Glutamatergic neuron (in vitro differentiated cells): ENCODE results near the gene SNTA1. TPM values are rescaled to one million over a fixed set of nuclear protein-coding genes. Genes with fewer than 3 reads are reported as not detected.
A peak's percentile ranks its signal among the peaks of the same experiment; 100 is the strongest.
"Not testable (repeated sequence)": the region's sequence is repeated elsewhere in the genome, so short reads cannot be mapped to it uniquely, and the experiment has no call there.

Experiments
- DNase-seq: peaks from one replicate; pipeline ENCODE4 v3.0.0; 2022
- H3K27ac Mint-ChIP-seq: one replicate; pipeline ENCODE4 v1.8.0; 2020; ENCODE audit warnings: mild to moderate bottlenecking, mixed read lengths, inconsistent platforms; ENCODE audit not compliant: unreplicated experiment
- H3K27me3 Mint-ChIP-seq: one replicate; pipeline ENCODE4 v1.8.0; 2020; ENCODE audit warnings: mild to moderate bottlenecking, moderate library complexity, mixed read lengths, inconsistent platforms; ENCODE audit not compliant: unreplicated experiment
- H3K36me3 Mint-ChIP-seq: one replicate; pipeline ENCODE4 v1.8.0; 2020; ENCODE audit warnings: mild to moderate bottlenecking, mixed read lengths, inconsistent platforms; ENCODE audit not compliant: unreplicated experiment
- H3K4me1 Mint-ChIP-seq: one replicate; pipeline ENCODE4 v1.8.0; 2020; ENCODE audit warnings: mild to moderate bottlenecking, low read depth, mixed read lengths, inconsistent platforms; ENCODE audit not compliant: unreplicated experiment
- H3K4me3 Mint-ChIP-seq: one replicate; pipeline ENCODE4 v1.8.0; 2020; ENCODE audit warnings: mild to moderate bottlenecking, mixed read lengths, inconsistent platforms; ENCODE audit not compliant: unreplicated experiment
- H3K9me3 Mint-ChIP-seq: one replicate; pipeline ENCODE4 v1.8.0; 2020; ENCODE audit warnings: mild to moderate bottlenecking, moderate library complexity, mixed read lengths, inconsistent platforms; ENCODE audit not compliant: unreplicated experiment
- total RNA-seq: library from RNA; stranded (reverse); fragmentation: NEBNext Ultra II Directional; extraction: Animal tissue kit (Norgen Biotek cat#: 25700); gene quantifications from one replicate; pipeline ENCODE4 v1.2.1, GENCODE V29; 2021; ENCODE audit not compliant: unreplicated experiment
- TF ChIP-seq, protein P1 (sequence below): fragments of 200-600 bp; sonication (generic); IDR thresholded peaks from one replicate; pipeline ENCODE4 v1.5.0; 2021; ENCODE audit not compliant: partially characterized antibody, unreplicated experiment

The SNTA1 gene
- total RNA-seq, 1 donor from 2014 or later, result 4.5 TPM

DNA sequence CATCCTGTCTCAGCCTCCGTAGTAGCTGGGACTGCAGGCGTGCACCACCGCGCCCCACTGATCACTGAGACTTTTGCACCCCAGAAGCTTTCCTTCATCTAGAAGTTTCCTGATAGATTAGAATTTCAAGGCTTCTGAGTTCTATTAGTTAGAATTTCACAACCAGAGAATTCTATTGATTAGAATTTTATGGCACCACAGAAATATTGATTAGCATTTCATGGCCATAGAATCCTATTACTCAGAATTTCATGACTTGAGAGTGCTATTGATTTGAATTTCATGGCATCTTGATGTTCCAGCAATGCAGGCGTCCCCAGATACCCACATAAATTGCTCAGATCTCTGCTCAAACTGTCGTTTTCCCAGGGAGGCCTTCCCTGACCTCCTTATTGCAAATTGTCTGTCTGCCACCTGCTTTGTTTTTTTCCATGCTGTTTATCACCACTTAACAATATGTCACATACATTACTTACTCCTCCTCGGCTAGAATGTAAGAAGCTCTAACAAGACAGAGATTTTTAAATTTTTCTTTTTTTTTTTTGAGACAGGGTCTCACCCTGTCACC is 29.4 kb upstream of the SNTA1 start:
- no peak for DNase-seq
- peaks cover 10% of the 10 kb centered on the region for H3K9me3 Mint-ChIP-seq
- peak overlapping the region; percentile 74 for H3K4me3 Mint-ChIP-seq
- H3K27ac Mint-ChIP-seq, result peak overlapping the region; percentile 88
- TF ChIP-seq, protein P1, sequence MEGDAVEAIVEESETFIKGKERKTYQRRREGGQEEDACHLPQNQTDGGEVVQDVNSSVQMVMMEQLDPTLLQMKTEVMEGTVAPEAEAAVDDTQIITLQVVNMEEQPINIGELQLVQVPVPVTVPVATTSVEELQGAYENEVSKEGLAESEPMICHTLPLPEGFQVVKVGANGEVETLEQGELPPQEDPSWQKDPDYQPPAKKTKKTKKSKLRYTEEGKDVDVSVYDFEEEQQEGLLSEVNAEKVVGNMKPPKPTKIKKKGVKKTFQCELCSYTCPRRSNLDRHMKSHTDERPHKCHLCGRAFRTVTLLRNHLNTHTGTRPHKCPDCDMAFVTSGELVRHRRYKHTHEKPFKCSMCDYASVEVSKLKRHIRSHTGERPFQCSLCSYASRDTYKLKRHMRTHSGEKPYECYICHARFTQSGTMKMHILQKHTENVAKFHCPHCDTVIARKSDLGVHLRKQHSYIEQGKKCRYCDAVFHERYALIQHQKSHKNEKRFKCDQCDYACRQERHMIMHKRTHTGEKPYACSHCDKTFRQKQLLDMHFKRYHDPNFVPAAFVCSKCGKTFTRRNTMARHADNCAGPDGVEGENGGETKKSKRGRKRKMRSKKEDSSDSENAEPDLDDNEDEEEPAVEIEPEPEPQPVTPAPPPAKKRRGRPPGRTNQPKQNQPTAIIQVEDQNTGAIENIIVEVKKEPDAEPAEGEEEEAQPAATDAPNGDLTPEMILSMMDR, result no peak
- peaks cover 35% of the 10 kb centered on the region for H3K4me1 Mint-ChIP-seq
- no peaks in the 10 kb centered on the region for H3K36me3 Mint-ChIP-seq
- H3K27me3 Mint-ChIP-seq, result peaks cover 8% of the 10 kb centered on the region

DNA sequence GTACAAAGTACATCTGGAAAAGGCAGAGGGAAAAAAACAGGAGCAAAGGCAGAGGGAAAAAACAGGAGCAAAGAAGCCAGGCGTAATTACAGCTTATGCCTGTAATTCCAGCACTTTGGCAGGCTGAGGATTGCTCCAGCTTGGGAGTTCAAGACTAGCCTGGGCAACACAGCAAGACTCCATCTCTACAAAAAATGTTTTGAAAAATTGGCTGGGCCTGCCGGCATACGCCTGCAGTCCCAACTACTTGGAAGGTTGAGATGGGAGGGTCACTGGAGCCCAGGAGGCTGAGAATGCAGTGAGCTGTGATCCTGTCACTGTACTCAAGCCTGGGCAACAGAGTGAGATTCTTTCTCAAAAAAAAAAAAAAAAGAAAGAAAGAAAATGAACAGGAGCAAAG is 27.3 kb upstream of the SNTA1 start:
- TF ChIP-seq, protein P1, result no peak
- Mint-ChIP-seq H3K4me1 (peaks cover 26% of the 10 kb centered on the region), H3K27me3 (peaks cover 8% of the 10 kb centered on the region), H3K9me3 (peaks cover 11% of the 10 kb centered on the region), H3K4me3 (no peak overlapping the region), H3K36me3 (no peaks in the 10 kb centered on the region), H3K27ac (no peak overlapping the region)
- no peak for DNase-seq

DNA sequence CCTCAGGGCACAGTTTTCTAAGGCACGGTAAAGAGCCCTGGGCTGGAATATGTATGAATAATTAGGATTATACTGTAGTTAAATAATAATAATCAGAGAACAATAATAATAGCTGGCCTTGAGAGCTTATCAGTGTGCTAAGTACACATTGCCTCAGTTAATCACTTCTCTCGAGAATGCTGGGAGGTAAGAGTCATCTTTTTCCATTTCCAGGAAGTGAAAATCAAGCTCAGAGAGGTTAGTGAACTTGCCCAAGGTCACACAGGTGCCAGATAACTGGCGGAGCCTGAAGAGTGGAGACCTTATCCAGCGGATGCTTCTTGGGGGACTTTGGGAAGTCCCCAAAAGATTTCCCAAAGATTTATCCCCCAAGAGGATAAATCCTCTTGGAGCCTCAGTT is 26.9 kb upstream of the SNTA1 start:
- Mint-ChIP-seq H3K36me3 (no peaks in the 10 kb centered on the region), H3K4me3 (no peak overlapping the region), H3K4me1 (peaks cover 29% of the 10 kb centered on the region), H3K27me3 (peaks cover 12% of the 10 kb centered on the region), H3K9me3 (peaks cover 14% of the 10 kb centered on the region), H3K27ac (no peak overlapping the region)
- DNase-seq, result no peak
- TF ChIP-seq, protein P1, result no peak

DNA sequence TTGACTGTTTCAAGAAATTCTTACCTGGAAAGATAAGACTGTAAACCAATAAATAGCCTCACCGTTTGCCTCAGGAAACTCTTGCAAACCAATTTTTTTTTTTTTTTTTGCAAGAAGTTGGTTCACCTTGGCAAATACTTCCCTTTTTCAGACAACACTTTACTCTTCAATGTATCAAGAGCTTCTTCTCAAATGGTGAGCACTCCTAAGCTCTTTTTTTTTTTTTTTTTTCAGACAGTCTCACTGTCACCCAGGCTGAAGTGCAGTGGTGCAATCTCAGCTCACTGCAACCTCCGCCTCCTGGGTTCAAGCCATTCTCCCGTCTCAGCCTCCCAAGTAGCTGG is 22.7 kb upstream of the SNTA1 start:
- no peaks in the 10 kb centered on the region for H3K36me3 Mint-ChIP-seq
- DNase-seq, result no peak
- H3K4me1 Mint-ChIP-seq, result peaks cover 25% of the 10 kb centered on the region
- no peak overlapping the region for H3K4me3 Mint-ChIP-seq
- TF ChIP-seq, protein P1, result no peak
- peaks cover 11% of the 10 kb centered on the region for H3K9me3 Mint-ChIP-seq
- peaks cover 17% of the 10 kb centered on the region for H3K27me3 Mint-ChIP-seq
- H3K27ac Mint-ChIP-seq, result peak overlapping the region; percentile 90

DNA sequence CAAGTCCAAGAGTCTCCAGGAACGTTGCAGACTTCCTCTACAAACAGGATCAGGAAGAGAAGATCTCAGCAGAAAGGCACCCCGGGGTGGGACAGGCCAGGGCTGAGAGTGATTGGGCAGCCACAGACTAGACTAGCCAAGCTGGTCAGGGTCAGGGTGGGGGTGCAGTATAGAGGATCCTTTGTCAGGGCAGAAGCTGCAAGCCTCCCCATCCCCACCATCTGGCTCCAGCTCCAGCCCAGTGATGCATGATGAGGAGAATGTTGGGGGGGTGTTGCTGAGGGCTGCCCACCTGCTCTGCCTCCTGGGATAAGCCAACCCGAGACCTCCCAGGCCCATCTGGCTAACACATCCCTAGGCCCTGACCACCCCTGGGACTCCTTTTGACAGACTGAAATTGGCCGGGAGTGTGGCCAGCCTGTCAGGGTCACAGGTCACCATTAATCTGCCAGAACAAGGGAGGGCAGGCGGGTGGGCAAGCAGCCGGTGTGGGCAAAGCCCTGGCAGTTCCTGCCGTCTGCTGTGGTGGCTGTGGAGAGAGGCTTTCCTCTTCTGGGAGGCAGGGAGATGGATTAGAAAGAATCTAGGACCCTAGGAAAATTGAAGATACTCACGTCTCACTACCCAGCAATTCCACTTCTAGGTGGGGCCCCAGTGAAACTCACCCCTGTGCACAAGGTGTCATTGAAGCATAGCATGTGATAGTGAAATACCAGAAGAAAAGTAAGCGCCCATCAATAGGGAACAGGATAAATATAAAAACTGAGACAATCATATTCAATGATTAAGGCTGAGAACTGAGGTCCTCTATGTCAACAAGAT is 22.1 kb upstream of the SNTA1 start:
- no peaks in the 10 kb centered on the region for H3K36me3 Mint-ChIP-seq
- TF ChIP-seq, protein P1, result no peak
- H3K9me3 Mint-ChIP-seq, result peaks cover 11% of the 10 kb centered on the region
- peak overlapping the region; percentile 41 for H3K4me3 Mint-ChIP-seq
- peak; percentile 88 for DNase-seq
- H3K27ac Mint-ChIP-seq, result peak overlapping the region; percentile 90
- H3K27me3 Mint-ChIP-seq, result peaks cover 15% of the 10 kb centered on the region
- peaks cover 23% of the 10 kb centered on the region for H3K4me1 Mint-ChIP-seq

DNA sequence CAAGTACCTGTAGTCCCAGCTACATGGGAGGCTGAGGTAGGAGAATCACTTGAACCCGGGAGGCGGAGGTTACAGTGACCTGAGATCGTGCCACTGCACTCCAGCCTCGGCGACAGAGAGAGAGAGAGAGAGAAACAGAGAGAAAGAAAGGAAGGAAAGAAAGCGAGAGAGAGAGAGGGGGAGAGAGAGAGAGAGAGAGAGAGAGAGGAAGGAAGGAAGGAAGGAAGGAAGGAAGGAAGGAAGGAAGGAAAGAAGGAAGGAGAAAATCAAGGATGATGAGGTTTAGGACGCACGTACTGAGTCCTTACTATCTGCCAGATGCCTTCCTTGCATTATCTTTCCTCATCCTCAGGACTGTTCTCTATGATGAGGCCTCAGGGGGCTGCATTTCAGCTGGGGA is 21.2 kb upstream of the SNTA1 start:
- H3K4me1 Mint-ChIP-seq, result peaks cover 23% of the 10 kb centered on the region
- not testable (repeated sequence) for DNase-seq, H3K36me3 Mint-ChIP-seq
- peak overlapping the region; percentile 90 for H3K27ac Mint-ChIP-seq
- peak overlapping the region; percentile 41 for H3K4me3 Mint-ChIP-seq
- peaks cover 15% of the 10 kb centered on the region for H3K27me3 Mint-ChIP-seq
- H3K9me3 Mint-ChIP-seq, result peaks cover 11% of the 10 kb centered on the region
